OCI-LY3 (cell line): ENCODE measurements around the gene HSF5.

Experiments
- EZH2phosphoT487 ChIP-seq: fragments of 200-600 bp; shearing (Covaris generic); IDR thresholded peaks from 2 replicates; pipeline ENCODE4 v1.6.1; 2018; ENCODE audit warnings: antibody characterized with exemption, mixed run types, low read depth
- TF ChIP-seq, protein P1 (sequence below): fragments of 200-600, 300-600 bp; sonication (generic); IDR thresholded peaks from 2 replicates; pipeline ENCODE4 v1.5.1; 2014; ENCODE audit warnings: antibody characterized with exemption, low read length, low read depth

DNA sequence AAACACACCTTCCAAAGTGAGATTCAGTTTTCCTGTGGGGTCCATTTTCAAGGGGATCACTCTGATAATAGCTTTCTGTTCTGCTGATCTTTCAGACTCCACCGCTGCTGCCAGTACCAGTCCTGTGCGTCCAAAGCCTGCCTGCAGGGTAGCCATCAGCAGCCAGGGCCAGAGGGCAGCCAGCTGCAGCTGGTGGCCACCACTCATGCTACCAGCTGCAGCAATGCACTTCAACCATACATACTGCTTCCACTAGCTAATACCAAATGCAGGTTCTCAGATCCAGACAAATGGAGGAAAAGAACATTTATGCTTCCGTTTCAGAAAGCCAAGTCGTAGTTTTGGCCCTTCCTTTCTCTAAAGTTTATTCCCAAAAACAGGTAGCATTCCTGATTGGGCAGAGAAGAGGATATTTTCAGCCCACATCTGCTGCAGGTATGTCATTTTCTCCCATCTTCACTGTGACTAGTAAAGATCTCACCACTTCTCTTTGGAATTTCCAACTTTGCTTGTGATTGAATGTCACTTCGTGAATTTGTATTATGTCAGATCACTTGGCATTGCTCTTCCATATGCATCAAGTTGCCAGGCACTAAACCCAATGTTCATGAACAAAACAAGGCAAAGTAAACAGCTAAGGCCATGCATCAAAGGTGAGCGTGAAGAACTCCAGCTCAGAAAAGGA lies 72.7 kb downstream of the HSF5 start:
- TF ChIP-seq, protein P1, sequence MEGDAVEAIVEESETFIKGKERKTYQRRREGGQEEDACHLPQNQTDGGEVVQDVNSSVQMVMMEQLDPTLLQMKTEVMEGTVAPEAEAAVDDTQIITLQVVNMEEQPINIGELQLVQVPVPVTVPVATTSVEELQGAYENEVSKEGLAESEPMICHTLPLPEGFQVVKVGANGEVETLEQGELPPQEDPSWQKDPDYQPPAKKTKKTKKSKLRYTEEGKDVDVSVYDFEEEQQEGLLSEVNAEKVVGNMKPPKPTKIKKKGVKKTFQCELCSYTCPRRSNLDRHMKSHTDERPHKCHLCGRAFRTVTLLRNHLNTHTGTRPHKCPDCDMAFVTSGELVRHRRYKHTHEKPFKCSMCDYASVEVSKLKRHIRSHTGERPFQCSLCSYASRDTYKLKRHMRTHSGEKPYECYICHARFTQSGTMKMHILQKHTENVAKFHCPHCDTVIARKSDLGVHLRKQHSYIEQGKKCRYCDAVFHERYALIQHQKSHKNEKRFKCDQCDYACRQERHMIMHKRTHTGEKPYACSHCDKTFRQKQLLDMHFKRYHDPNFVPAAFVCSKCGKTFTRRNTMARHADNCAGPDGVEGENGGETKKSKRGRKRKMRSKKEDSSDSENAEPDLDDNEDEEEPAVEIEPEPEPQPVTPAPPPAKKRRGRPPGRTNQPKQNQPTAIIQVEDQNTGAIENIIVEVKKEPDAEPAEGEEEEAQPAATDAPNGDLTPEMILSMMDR, result no peak
- TF ChIP-seq EZH2phosphoT487, result no peak
